Measurements from ENCODE around the gene GBF1. TPM values are rescaled to one million over a fixed set of nuclear protein-coding genes. Genes with fewer than 3 reads are reported as not detected.

GBF1 gene
- total RNA-seq, 1 experiment from 2014 or later = 50.6 TPM

DNA sequence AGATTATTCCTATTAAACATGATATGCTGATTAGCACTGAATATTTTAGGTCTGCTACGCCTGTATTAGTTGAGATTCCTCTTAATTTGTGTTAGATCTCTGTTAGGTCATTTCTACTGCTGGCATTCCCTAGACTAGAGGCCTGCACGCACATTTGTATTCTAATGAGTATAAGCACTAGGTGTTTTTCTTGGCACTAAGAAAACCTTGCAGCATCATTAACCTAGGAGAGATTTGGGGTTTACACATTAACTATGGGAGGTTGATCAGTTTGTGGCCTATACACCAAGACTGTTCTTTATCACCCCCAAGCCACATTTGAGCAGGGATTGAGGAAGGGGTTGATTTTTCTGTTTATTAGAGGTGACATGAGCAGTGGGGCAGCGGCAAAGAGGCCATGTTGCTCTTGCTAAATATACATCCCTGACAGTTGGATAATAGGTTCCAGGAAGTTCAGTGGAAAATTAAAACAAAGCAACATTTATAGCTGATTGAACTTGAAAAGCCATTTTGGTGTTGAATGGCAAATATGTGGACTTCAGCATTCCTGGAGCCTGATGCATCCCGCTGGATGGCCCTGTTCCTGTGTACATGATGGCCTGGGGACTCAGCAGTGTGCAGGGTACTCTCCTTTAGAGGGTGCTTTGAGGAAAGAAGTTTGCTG, 65.2 kb downstream of the GBF1 start:
- intact Hi-C loops (cut with micrococcal nuclease) = no loop called here
- ChIA-PET CTCF (interaction anchor here (0.6 to 1.4 kb wide), 2 partner anchors 42 to 61 kb away, joined by 3 read pairs; no protein-coding TSS in a partner anchor), POLR2A (interaction anchor here (1.0 to 1.3 kb wide), 3 partner anchors 17 to 48 kb away, joined by 3 to 4 read pairs (median 3); no protein-coding TSS in a partner anchor)
- Mint-ChIP-seq H3K27ac (ENCODE audit: low read depth, unreplicated experiment) (peak overlapping the region; percentile 10), H3K9me3 (ENCODE audit: unreplicated experiment) (no peaks in the 10 kb centered on the region), H3K27me3 (ENCODE audit: insufficient read depth, unreplicated experiment) (no peaks in the 10 kb centered on the region), H3K36me3 (ENCODE audit: insufficient read depth, unreplicated experiment) (peaks cover 12% of the 10 kb centered on the region), H3K4me3 (ENCODE audit: unreplicated experiment) (no peak overlapping the region), H3K4me1 (ENCODE audit: insufficient read depth, unreplicated experiment) (peaks cover 26% of the 10 kb centered on the region)
- BruUV-seq (replicated peaks) = no TSS peak
- no peak for DNase-seq (ENCODE audit: unreplicated experiment)
- TF ChIP-seq, protein P1, sequence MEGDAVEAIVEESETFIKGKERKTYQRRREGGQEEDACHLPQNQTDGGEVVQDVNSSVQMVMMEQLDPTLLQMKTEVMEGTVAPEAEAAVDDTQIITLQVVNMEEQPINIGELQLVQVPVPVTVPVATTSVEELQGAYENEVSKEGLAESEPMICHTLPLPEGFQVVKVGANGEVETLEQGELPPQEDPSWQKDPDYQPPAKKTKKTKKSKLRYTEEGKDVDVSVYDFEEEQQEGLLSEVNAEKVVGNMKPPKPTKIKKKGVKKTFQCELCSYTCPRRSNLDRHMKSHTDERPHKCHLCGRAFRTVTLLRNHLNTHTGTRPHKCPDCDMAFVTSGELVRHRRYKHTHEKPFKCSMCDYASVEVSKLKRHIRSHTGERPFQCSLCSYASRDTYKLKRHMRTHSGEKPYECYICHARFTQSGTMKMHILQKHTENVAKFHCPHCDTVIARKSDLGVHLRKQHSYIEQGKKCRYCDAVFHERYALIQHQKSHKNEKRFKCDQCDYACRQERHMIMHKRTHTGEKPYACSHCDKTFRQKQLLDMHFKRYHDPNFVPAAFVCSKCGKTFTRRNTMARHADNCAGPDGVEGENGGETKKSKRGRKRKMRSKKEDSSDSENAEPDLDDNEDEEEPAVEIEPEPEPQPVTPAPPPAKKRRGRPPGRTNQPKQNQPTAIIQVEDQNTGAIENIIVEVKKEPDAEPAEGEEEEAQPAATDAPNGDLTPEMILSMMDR (IDR thresholded peaks at IDR 0.05; ENCODE audit: unreplicated experiment) = no peak

DNA sequence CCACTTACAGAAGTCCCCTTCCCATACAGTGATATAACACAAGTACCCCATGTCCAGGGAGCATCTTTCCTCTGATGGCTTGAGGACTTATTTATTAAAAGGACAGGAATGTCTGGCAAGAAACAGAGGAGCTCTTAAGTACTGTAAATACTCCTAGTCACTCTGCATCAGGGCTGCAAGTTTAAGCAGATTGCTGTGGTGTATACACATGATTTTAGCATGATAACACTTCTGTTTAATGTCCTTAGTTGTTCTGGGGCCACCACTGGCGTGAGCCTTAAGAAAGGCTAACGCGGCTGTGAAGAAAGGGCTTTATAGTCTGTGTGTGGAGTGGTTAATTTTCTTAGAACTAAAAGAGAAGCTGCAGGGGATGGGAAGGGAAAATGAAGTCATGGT, 65.7 kb downstream of the GBF1 start:
- Mint-ChIP-seq H3K9me3 (ENCODE audit: unreplicated experiment) (no peaks in the 10 kb centered on the region), H3K4me3 (ENCODE audit: unreplicated experiment) (no peak overlapping the region), H3K27me3 (ENCODE audit: insufficient read depth, unreplicated experiment) (no peaks in the 10 kb centered on the region), H3K4me1 (ENCODE audit: insufficient read depth, unreplicated experiment) (peaks cover 26% of the 10 kb centered on the region), H3K36me3 (ENCODE audit: insufficient read depth, unreplicated experiment) (peaks cover 7% of the 10 kb centered on the region), H3K27ac (ENCODE audit: low read depth, unreplicated experiment) (no peak overlapping the region)
- POLR2A ChIA-PET = interaction anchor here (1.0 to 1.4 kb wide), 4 partner anchors 17 to 49 kb away, joined by 3 to 4 read pairs (median 4); no protein-coding TSS in a partner anchor
- BruUV-seq (replicated peaks) = no TSS peak
- no peak for DNase-seq (ENCODE audit: unreplicated experiment)
- TF ChIP-seq, protein P1 (IDR thresholded peaks at IDR 0.05; ENCODE audit: unreplicated experiment) = no peak
- CTCF ChIA-PET = interaction anchor here (0.6 to 1.4 kb wide), 2 partner anchors 41 to 61 kb away, joined by 3 read pairs; no protein-coding TSS in a partner anchor
- intact Hi-C loops (cut with micrococcal nuclease) = no loop called here

DNA sequence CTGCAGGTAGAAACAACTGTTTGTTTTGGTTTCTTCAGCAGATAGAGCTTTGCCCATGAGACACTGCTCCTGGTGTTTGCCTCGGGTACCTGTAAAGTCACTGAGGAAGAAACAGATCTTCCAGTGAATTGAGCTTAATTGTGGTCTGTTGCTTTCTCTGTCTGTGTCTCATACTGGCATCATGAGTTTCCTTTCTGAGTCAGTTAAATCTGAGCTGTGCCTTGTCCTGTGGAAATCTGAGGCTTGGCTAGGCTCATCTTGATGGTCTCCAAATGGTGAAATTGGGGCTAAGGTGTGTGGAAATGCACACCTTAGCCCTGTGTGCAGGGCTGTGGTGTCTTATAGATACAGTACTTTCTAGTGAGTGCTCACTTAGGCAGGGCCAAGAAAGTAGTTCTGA, 67.4 kb downstream of the GBF1 start:
- no peak overlapping the region for H3K27ac Mint-ChIP-seq (ENCODE audit: low read depth, unreplicated experiment)
- no TSS peak for BruUV-seq (replicated peaks)

More for the DNA sequence above, 67.4 kb downstream of the GBF1 start:
- Mint-ChIP-seq H3K4me3 (ENCODE audit: unreplicated experiment) (no peak overlapping the region), H3K4me1 (ENCODE audit: insufficient read depth, unreplicated experiment) (peaks cover 26% of the 10 kb centered on the region), H3K36me3 (ENCODE audit: insufficient read depth, unreplicated experiment) (peaks cover under 1% of the 10 kb centered on the region), H3K9me3 (ENCODE audit: unreplicated experiment) (no peaks in the 10 kb centered on the region), H3K27me3 (ENCODE audit: insufficient read depth, unreplicated experiment) (no peaks in the 10 kb centered on the region)
- intact Hi-C loops (cut with micrococcal nuclease) = no loop called here
- POLR2A ChIA-PET = no interaction called here
- CTCF ChIA-PET = interaction anchor here (1.6 kb wide), 1 partner anchor 83 kb away, joined by 5 read pairs; no protein-coding TSS in a partner anchor
- TF ChIP-seq, protein P1 (IDR thresholded peaks at IDR 0.05; ENCODE audit: unreplicated experiment) = no peak
- DNase-seq (ENCODE audit: unreplicated experiment) = no peak
